ENCODE data around the gene ELMO3. TPM values are rescaled to one million over a fixed set of nuclear protein-coding genes. Genes with fewer than 3 reads are reported as not detected.
A peak's percentile ranks its signal among the peaks of the same experiment; 100 is the strongest.

Gene ELMO3
- total and polyA plus RNA-seq, 2 of the 13 experiments (the other 11 are each of a cell fraction or from before 2014, with no cell fraction given) = 2.6 to 4.0 TPM

DNA sequence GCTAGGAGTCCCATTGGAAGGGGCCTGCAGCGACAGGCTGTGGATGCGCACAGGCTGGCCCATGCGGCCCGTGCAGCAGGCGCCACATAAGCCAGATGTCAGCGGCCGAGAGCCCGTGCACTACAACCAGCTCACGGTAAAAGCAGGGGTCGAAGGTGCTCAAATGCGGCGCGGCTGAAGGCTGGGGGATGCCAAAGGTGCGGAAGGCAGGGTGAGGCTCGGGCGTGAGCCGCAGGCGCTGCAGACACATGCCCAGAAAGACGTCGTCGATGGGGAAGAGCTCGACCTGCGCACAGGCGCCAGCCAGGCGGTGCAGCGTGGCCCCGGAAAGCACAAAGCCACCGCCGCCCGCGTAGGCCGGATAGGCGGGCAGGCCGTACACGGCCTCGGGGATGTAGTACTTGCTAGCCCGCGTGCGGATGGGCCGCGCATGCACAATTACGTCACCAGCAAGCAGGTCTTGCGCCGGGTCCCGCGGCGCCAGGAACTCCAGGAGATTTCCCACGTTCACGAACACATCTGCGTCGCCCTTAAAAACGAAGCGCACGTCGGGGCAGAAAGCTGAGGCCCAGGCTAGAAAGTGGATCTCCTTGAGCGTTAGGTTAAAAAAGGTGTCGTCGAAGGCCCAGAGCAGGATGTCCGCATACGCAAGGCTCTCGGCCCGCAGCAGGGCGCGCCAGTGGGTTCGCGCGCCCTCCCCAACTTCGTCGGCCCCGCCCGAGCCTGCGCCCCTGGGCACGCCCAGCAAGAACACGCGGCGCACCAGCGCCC is 49.5 kb upstream of the ELMO3 start (continued):
- TF ChIP-seq ZHX2 (IDR thresholded peaks at IDR 0.05; ENCODE audit: low read depth) (no peak), ZHX2 (CRISPR knock-in tag; IDR thresholded peaks at IDR 0.05; ENCODE audit: borderline replicate concordance) (0 out of 2 replicates have a peak, but pooled peaks have one; percentile 45), ZNF672 (CRISPR knock-in tag; IDR thresholded peaks at IDR 0.05) (no peak), HNRNPUL1 (IDR thresholded peaks at IDR 0.05; ENCODE audit: low read depth, low read length) (no peak), ZNF577 (CRISPR knock-in tag; IDR thresholded peaks at IDR 0.05; ENCODE audit: borderline replicate concordance, low read depth) (no peak), POLR2AphosphoS5 (IDR thresholded peaks at IDR 0.05; ENCODE audit: low read depth, low read length) (0 out of 2 replicates have a peak, but pooled peaks have one; percentile 42), ZNF30 (CRISPR knock-in tag; IDR thresholded peaks at IDR 0.05) (no peak), SP2 (CRISPR knock-in tag; IDR thresholded peaks at IDR 0.05) (peak; percentile 26; the same call in 1 of the 2 replicates), ETV5 (CRISPR knock-in tag; IDR thresholded peaks at IDR 0.05; ENCODE audit: borderline replicate concordance) (no peak), LRRFIP1 (CRISPR knock-in tag; conservative IDR thresholded peaks at IDR 0.05) (no peak), NCOA5 (CRISPR knock-in tag; IDR thresholded peaks at IDR 0.05) (0 out of 2 replicates have a peak, but pooled peaks have one; percentile 63), FOXK1 (CRISPR knock-in tag; IDR thresholded peaks at IDR 0.05; ENCODE audit: borderline replicate concordance, low read depth) (0 out of 2 replicates have a peak, but pooled peaks have one; percentile 22), PCBP1 (IDR thresholded peaks at IDR 0.05; ENCODE audit: borderline replicate concordance, low read depth, low read length) (0 out of 2 replicates have a peak, but pooled peaks have one; percentile 52)
- TF ChIP-seq, protein P1, sequence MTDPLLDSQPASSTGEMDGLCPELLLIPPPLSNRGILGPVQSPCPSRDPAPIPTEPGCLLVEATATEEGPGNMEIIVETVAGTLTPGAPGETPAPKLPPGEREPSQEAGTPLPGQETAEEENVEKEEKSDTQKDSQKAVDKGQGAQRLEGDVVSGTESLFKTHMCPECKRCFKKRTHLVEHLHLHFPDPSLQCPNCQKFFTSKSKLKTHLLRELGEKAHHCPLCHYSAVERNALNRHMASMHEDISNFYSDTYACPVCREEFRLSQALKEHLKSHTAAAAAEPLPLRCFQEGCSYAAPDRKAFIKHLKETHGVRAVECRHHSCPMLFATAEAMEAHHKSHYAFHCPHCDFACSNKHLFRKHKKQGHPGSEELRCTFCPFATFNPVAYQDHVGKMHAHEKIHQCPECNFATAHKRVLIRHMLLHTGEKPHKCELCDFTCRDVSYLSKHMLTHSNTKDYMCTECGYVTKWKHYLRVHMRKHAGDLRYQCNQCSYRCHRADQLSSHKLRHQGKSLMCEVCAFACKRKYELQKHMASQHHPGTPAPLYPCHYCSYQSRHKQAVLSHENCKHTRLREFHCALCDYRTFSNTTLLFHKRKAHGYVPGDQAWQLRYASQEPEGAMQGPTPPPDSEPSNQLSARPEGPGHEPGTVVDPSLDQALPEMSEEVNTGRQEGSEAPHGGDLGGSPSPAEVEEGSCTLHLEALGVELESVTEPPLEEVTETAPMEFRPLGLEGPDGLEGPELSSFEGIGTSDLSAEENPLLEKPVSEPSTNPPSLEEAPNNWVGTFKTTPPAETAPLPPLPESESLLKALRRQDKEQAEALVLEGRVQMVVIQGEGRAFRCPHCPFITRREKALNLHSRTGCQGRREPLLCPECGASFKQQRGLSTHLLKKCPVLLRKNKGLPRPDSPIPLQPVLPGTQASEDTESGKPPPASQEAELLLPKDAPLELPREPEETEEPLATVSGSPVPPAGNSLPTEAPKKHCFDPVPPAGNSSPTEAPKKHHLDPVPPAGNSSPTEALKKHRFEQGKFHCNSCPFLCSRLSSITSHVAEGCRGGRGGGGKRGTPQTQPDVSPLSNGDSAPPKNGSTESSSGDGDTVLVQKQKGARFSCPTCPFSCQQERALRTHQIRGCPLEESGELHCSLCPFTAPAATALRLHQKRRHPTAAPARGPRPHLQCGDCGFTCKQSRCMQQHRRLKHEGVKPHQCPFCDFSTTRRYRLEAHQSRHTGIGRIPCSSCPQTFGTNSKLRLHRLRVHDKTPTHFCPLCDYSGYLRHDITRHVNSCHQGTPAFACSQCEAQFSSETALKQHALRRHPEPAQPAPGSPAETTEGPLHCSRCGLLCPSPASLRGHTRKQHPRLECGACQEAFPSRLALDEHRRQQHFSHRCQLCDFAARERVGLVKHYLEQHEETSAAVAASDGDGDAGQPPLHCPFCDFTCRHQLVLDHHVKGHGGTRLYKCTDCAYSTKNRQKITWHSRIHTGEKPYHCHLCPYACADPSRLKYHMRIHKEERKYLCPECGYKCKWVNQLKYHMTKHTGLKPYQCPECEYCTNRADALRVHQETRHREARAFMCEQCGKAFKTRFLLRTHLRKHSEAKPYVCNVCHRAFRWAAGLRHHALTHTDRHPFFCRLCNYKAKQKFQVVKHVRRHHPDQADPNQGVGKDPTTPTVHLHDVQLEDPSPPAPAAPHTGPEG (CRISPR knock-in tag; IDR thresholded peaks at IDR 0.05) = peak; percentile 20; the same call in 1 of the 2 replicates

Data from HepG2 (cell line).